Adrenal gland (tissue), 5 donors: Measurements from ENCODE around the gene CDH6.

Experiments
- CTCF ChIP-seq, 6 experiments: fragments of 450-650 bp in 4 of 6; fragments of 200-600 bp in 2 of 6; sonication (generic) in 1 of 6; IDR thresholded peaks; 1 replicate in 5 of 6; 2 replicates in 1 of 6; pipeline versions ENCODE4 v1.5.1 to v1.8.0; 2016 to 2021; ENCODE audit warnings: antibody characterized with exemption in 6 of 6, mild to moderate bottlenecking in 2 of 6, moderate library complexity in 1 of 6
- POLR2A ChIP-seq, 2 donors: fragments of 450-650 bp; IDR thresholded peaks; one replicate each; pipeline ENCODE4 v1.6.1; 2017; ENCODE audit warnings: antibody characterized with exemption in 2 of 2, mild to moderate bottlenecking in 2 of 2, moderate library complexity in 1 of 2
- donor health status: DM: no; HTN: no; CAD: no.

- TF ChIP-seq CTCF (IDR thresholded peaks at IDR 0.05): no peak
- TF ChIP-seq POLR2A (IDR thresholded peaks at IDR 0.05): no peak
Measured at GRCh38 chr5:31319335-31319734, 125.8 kb downstream of the CDH6 start.
